Panc1 (cell line): ENCODE results near the gene LDLRAD4. TPM values are rescaled to one million over a fixed set of nuclear protein-coding genes. Genes with fewer than 3 reads are reported as not detected.

ENCODE experiments used
- ATAC-seq: fragments of 200-7000 bp; cut with Tn5 transposase; 2 replicates; pipeline ENCODE4 v1.9.1; 2020; ENCODE audit warnings: mild to moderate bottlenecking, moderate library complexity
- BruUV-seq: library from RNA; stranded (reverse); fragments of 400-500 nt; replicated peaks from 2 replicates; lab custom pipeline; 2021; lab: Mats Ljungman, UMichigan
- CTCF ChIA-PET: fragments of 300-600 bp; sonication (Branson Sonifier 250); formaldehyde crosslinking; loops from one replicate; lab custom pipeline; 2022; ENCODE audit warnings: antibody characterized with exemption; lab: Charles Lee
- POLR2A ChIA-PET: fragments of 300-600 bp; sonication (Branson Sonifier 250); formaldehyde crosslinking; loops from one replicate; lab custom pipeline; 2022; ENCODE audit warnings: antibody characterized with exemption; lab: Charles Lee
- DNase-seq: peaks from one replicate; pipeline ENCODE4 v3.0.0-alpha.2; 2010; ENCODE audit warnings: low read depth, low spot score
- H3K27ac ChIP-seq: 2 replicates; pipeline ENCODE4 v1.5.1; 2011; ENCODE audit warnings: mild to moderate bottlenecking, low read length, inconsistent platforms
- H3K27me3 ChIP-seq: fragments of 200-500 bp; sonication (Bioruptor generic); 2 replicates; pipeline ENCODE4 v1.6.0; 2014; ENCODE audit warnings: low read length, inconsistent platforms; ENCODE audit not compliant: control insufficient read depth, insufficient read depth
- H3K36me3 ChIP-seq: fragments of 200-500 bp; sonication (Bioruptor generic); 2 replicates; pipeline ENCODE4 v1.5.1; 2014; ENCODE audit warnings: inconsistent platforms, mild to moderate bottlenecking, low read length, moderate library complexity; ENCODE audit not compliant: control insufficient read depth, insufficient read depth
- H3K4me1 ChIP-seq: 2 replicates; pipeline ENCODE4 v1.5.1; 2011; ENCODE audit warnings: inconsistent platforms, mild to moderate bottlenecking, low read length, moderate library complexity; ENCODE audit not compliant: control insufficient read depth, insufficient read depth
- H3K4me3 ChIP-seq, 2 experiments: 2 replicates each; pipeline ENCODE4 v1.5.1; 2011 to 2012; ENCODE audit warnings: low read depth in 2 of 2, low read length in 2 of 2, mild to moderate bottlenecking in 2 of 2, inconsistent platforms in 1 of 2, moderate library complexity in 1 of 2
- H3K9me3 ChIP-seq: fragments of 200-500 bp; sonication (Bioruptor generic); 2 replicates; pipeline ENCODE4 v1.5.1; 2014; ENCODE audit warnings: low read depth, mild to moderate bottlenecking, inconsistent platforms, low read length, moderate library complexity; ENCODE audit not compliant: control insufficient read depth, insufficient read depth
- POLR2AphosphoS5 ChIP-seq: IDR thresholded peaks from 2 replicates; pipeline ENCODE4 v1.6.1; 2012; ENCODE audit warnings: mild to moderate bottlenecking, low read depth, low read length, moderate library complexity
- SIN3A ChIP-seq: IDR thresholded peaks from 2 replicates; pipeline ENCODE4 v1.6.1; 2012; ENCODE audit warnings: low read depth, mild to moderate bottlenecking, low read length, moderate library complexity, borderline replicate concordance; ENCODE audit not compliant: insufficient read depth
- TCF7L2 ChIP-seq: IDR thresholded peaks from 2 replicates; pipeline ENCODE4 v1.6.1; 2011; ENCODE audit warnings: mild to moderate bottlenecking, low read depth, low read length, inconsistent platforms
- in situ Hi-C: cut with HindIII; loops from 2 replicates; pipeline ENCODE4 v1.10.0; 2016; ENCODE audit warnings: low sequenced_read_pairs, low pct_unique_long_range_greater_than_20kb
- intact Hi-C: fragments of 100-400 bp; cut with micrococcal nuclease; formaldehyde crosslinking; loops from one replicate; pipeline ENCODE4 v1.10.0; 2022; ENCODE audit not compliant: unreplicated experiment
- total RNA-seq: library from RNA; stranded (reverse); gene quantifications from one replicate; pipeline ENCODE4 v1.2.1, GENCODE V29; 2021; ENCODE audit not compliant: unreplicated experiment
- TF ChIP-seq, protein P1 (sequence below), 2 experiments: IDR thresholded peaks; 2 replicates each; pipeline ENCODE4 v1.6.1; 2011 to 2012; ENCODE audit warnings: low read depth in 2 of 2, control low read depth in 1 of 2, low read length in 1 of 2, mild to moderate bottlenecking in 1 of 2, moderate library complexity in 1 of 2; ENCODE audit not compliant: insufficient read depth in 1 of 2
- TF ChIP-seq, protein P2 (sequence below): fragments of 450-650 bp; IDR thresholded peaks from 2 replicates; pipeline ENCODE4 v1.5.1; 2017; ENCODE audit warnings: mild to moderate bottlenecking

The LDLRAD4 gene
- total RNA-seq, 1 experiment from 2014 or later = 0.28 TPM

GRCh38 chr18:13544953-13545352 lies 326.4 kb downstream of the LDLRAD4 start:
- no peak for ATAC-seq
- Histone ChIP-seq H3K9me3 (no peaks in the 10 kb centered on the region), H3K4me3 (no peak overlapping the region), H3K27me3 (peaks cover 6% of the 10 kb centered on the region), H3K4me1 (no peaks in the 10 kb centered on the region), H3K36me3 (no peaks in the 10 kb centered on the region), H3K27ac (no peak overlapping the region)
- ChIA-PET POLR2A (no interaction called here), CTCF (no interaction called here)
- in situ Hi-C loops = no loop called here
- intact Hi-C loops = no loop called here
- BruUV-seq = no TSS peak
- DNase-seq = no peak
- TF ChIP-seq POLR2AphosphoS5 = no peak
- no peak for TF ChIP-seq SIN3A
- TF ChIP-seq, protein P1, sequence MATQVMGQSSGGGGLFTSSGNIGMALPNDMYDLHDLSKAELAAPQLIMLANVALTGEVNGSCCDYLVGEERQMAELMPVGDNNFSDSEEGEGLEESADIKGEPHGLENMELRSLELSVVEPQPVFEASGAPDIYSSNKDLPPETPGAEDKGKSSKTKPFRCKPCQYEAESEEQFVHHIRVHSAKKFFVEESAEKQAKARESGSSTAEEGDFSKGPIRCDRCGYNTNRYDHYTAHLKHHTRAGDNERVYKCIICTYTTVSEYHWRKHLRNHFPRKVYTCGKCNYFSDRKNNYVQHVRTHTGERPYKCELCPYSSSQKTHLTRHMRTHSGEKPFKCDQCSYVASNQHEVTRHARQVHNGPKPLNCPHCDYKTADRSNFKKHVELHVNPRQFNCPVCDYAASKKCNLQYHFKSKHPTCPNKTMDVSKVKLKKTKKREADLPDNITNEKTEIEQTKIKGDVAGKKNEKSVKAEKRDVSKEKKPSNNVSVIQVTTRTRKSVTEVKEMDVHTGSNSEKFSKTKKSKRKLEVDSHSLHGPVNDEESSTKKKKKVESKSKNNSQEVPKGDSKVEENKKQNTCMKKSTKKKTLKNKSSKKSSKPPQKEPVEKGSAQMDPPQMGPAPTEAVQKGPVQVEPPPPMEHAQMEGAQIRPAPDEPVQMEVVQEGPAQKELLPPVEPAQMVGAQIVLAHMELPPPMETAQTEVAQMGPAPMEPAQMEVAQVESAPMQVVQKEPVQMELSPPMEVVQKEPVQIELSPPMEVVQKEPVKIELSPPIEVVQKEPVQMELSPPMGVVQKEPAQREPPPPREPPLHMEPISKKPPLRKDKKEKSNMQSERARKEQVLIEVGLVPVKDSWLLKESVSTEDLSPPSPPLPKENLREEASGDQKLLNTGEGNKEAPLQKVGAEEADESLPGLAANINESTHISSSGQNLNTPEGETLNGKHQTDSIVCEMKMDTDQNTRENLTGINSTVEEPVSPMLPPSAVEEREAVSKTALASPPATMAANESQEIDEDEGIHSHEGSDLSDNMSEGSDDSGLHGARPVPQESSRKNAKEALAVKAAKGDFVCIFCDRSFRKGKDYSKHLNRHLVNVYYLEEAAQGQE (IDR thresholded peaks at IDR 0.05; ENCODE audit: insufficient read depth in 1 of 2, low read depth in 2 of 2, low read length in 1 of 2) = no peak
- TF ChIP-seq, protein P2, sequence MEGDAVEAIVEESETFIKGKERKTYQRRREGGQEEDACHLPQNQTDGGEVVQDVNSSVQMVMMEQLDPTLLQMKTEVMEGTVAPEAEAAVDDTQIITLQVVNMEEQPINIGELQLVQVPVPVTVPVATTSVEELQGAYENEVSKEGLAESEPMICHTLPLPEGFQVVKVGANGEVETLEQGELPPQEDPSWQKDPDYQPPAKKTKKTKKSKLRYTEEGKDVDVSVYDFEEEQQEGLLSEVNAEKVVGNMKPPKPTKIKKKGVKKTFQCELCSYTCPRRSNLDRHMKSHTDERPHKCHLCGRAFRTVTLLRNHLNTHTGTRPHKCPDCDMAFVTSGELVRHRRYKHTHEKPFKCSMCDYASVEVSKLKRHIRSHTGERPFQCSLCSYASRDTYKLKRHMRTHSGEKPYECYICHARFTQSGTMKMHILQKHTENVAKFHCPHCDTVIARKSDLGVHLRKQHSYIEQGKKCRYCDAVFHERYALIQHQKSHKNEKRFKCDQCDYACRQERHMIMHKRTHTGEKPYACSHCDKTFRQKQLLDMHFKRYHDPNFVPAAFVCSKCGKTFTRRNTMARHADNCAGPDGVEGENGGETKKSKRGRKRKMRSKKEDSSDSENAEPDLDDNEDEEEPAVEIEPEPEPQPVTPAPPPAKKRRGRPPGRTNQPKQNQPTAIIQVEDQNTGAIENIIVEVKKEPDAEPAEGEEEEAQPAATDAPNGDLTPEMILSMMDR = no peak
- no peak for TF ChIP-seq TCF7L2

DNA sequence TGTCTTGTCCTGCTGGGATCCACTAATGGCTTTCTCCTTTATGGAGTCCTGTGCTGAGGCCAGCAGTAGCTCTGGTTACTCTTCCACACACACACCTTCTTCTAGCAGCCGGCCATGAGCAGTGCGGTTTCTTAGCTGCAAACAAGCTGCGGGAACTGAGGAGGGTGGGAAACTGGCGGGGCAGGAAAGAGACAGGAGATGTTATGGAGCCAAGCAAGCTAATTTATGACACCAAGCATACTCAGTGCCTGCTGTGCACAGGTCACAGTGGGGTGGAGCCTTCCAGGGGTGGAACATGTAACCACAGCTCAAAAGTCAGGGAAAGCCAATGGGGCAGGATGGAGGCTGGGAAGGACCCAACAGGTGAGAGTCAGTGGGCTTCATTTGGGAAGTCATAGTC lies 327.0 kb downstream of the LDLRAD4 start:
- TF ChIP-seq, protein P1 (IDR thresholded peaks at IDR 0.05; ENCODE audit: insufficient read depth in 1 of 2, low read depth in 2 of 2, low read length in 1 of 2) = no peak
- TF ChIP-seq, protein P2 = no peak
- no peak for TF ChIP-seq TCF7L2
- no peak for TF ChIP-seq POLR2AphosphoS5
- no peak for TF ChIP-seq SIN3A
- ATAC-seq (no peak), DNase-seq (no peak)
- CTCF ChIA-PET = no interaction called here
- no peaks in the 10 kb centered on the region for H3K36me3 ChIP-seq
- no peak overlapping the region for H3K27ac ChIP-seq
- peaks cover 6% of the 10 kb centered on the region for H3K27me3 ChIP-seq
- H3K4me1 ChIP-seq = no peaks in the 10 kb centered on the region
- intact Hi-C loops (no loop called here), in situ Hi-C loops (no loop called here)
- H3K4me3 ChIP-seq = no peak overlapping the region
- POLR2A ChIA-PET = no interaction called here
- no peaks in the 10 kb centered on the region for H3K9me3 ChIP-seq
- BruUV-seq = no TSS peak
